IMR-90 (cell line): ENCODE results near the gene SERINC3. TPM values are rescaled to one million over a fixed set of nuclear protein-coding genes. Genes with fewer than 3 reads are reported as not detected.

Source experiments
- ATAC-seq: fragments of 200-7000 bp; cut with Tn5 transposase; 2 replicates; pipeline ENCODE4 v1.9.1; 2020; ENCODE audit warnings: low read depth, mild to moderate bottlenecking, moderate library complexity
- BruUV-seq: library from RNA; stranded (reverse); fragments of 400-500 nt; replicated peaks from 2 replicates; lab custom pipeline; 2021; lab: Mats Ljungman, UMichigan
- CTCF ChIA-PET: fragments of 300-600 bp; formaldehyde crosslinking; extraction: SDS; loops from one replicate; lab custom pipeline; 2021; ENCODE audit warnings: antibody characterized with exemption; lab: Yijun Ruan, JAX
- POLR2A ChIA-PET: fragments of 300-600 bp; sonication (Branson Sonifier 250); formaldehyde crosslinking; loops from one replicate; lab custom pipeline; 2022; ENCODE audit warnings: antibody characterized with exemption; ENCODE audit not compliant: unreplicated experiment; lab: Charles Lee
- DNase-seq: peaks from one replicate; pipeline ENCODE4 v3.0.0; 2013
- H2AFZ ChIP-seq: replicated peaks from 2 replicates; pipeline ENCODE3; 2013; ENCODE audit warnings: low read length, mild to moderate bottlenecking; ENCODE audit not compliant: poor library complexity
- H2AK5ac ChIP-seq: 2 replicates; pipeline ENCODE4 v1.6.1; 2013; ENCODE audit warnings: low read depth, low read length, inconsistent platforms
- H2AK9ac ChIP-seq: replicated peaks from 2 replicates; pipeline ENCODE3; 2013; ENCODE audit warnings: mild to moderate bottlenecking, low read depth, low read length, moderate library complexity; ENCODE audit not compliant: poor library complexity
- H2BK120ac ChIP-seq: 2 replicates; pipeline ENCODE4 v1.6.1; 2013; ENCODE audit warnings: low read depth, low read length, inconsistent platforms
- H2BK15ac ChIP-seq: 3 replicates; pipeline ENCODE4 v1.6.1; 2013; ENCODE audit warnings: low read depth, low read length, inconsistent platforms
- H2BK20ac ChIP-seq: 2 replicates; pipeline ENCODE4 v1.6.1; 2013; ENCODE audit warnings: low read depth, mild to moderate bottlenecking, inconsistent platforms, low read length, moderate library complexity
- H2BK5ac ChIP-seq: 2 replicates; pipeline ENCODE4 v1.6.1; 2013; ENCODE audit warnings: mild to moderate bottlenecking, low read depth, low read length, inconsistent platforms; ENCODE audit not compliant: poor library complexity, severe bottlenecking
- H3K14ac ChIP-seq: replicated peaks from 2 replicates; pipeline ENCODE4 v1.6.1; 2013; ENCODE audit warnings: low read depth, low read length, inconsistent platforms
- H3K18ac ChIP-seq: 2 replicates; pipeline ENCODE4 v1.6.1; 2013; ENCODE audit warnings: low read depth, low read length, control low read depth
- H3K23ac ChIP-seq: 2 replicates; pipeline ENCODE4 v1.6.1; 2013; ENCODE audit warnings: low read depth, low read length, inconsistent platforms
- H3K27ac ChIP-seq: 2 replicates; pipeline ENCODE4 v1.5.1; 2013; ENCODE audit warnings: mild to moderate bottlenecking, control low read depth, low read length; ENCODE audit not compliant: insufficient read depth
- H3K27me3 ChIP-seq: 2 replicates; pipeline ENCODE4 v1.6.1; 2013; ENCODE audit warnings: low read length; ENCODE audit not compliant: control insufficient read depth, insufficient read depth
- H3K36me3 ChIP-seq: 2 replicates; pipeline ENCODE4 v1.6.1; 2013; ENCODE audit warnings: low read length, mixed read lengths; ENCODE audit not compliant: control insufficient read depth, insufficient read depth
- H3K4ac ChIP-seq: 2 replicates; pipeline ENCODE4 v1.6.1; 2013; ENCODE audit warnings: low read depth, low read length, inconsistent platforms
- H3K4me1 ChIP-seq: 2 replicates; pipeline ENCODE4 v1.6.1; 2013; ENCODE audit warnings: low read length, mixed read lengths; ENCODE audit not compliant: control insufficient read depth, insufficient read depth
- H3K4me2 ChIP-seq: 2 replicates; pipeline ENCODE4 v1.6.1; 2013; ENCODE audit warnings: low read depth, mild to moderate bottlenecking, control low read depth, low read length, moderate library complexity
- H3K4me3 ChIP-seq: 2 replicates; pipeline ENCODE4 v1.5.1; 2013; ENCODE audit warnings: low read depth, mild to moderate bottlenecking, control low read depth, low read length, moderate library complexity; ENCODE audit not compliant: insufficient read depth
- H3K56ac ChIP-seq: 2 replicates; pipeline ENCODE4 v1.6.1; 2013; ENCODE audit warnings: low read length, inconsistent platforms; ENCODE audit not compliant: insufficient read depth; ENCODE audit errors: extremely low read depth
- H3K79me1 ChIP-seq, 2 experiments: 2 replicates each; pipeline ENCODE4 v1.6.1; 2013; ENCODE audit warnings: low read length in 2 of 2, inconsistent platforms in 1 of 2, low read depth in 1 of 2
- H3K9ac ChIP-seq: 2 replicates; pipeline ENCODE4 v1.6.1; 2013; ENCODE audit warnings: low read depth, low read length, control low read depth
- H3K9me1 ChIP-seq: 2 replicates; pipeline ENCODE4 v1.6.1; 2013; ENCODE audit warnings: low read length, inconsistent platforms; ENCODE audit not compliant: insufficient read depth
- H3K9me3 ChIP-seq: 2 replicates; pipeline ENCODE4 v1.6.1; 2013; ENCODE audit warnings: low read length; ENCODE audit not compliant: control insufficient read depth, insufficient read depth
- H4K20me1 ChIP-seq: 2 replicates; pipeline ENCODE4 v1.6.1; 2013; ENCODE audit warnings: low read length, inconsistent platforms; ENCODE audit not compliant: insufficient read depth
- H4K5ac ChIP-seq: 2 replicates; pipeline ENCODE4 v1.6.1; 2013; ENCODE audit warnings: mild to moderate bottlenecking, low read depth, low read length, control low read depth
- H4K8ac ChIP-seq, 2 experiments: 2 replicates each; pipeline ENCODE4 v1.6.1; 2013; ENCODE audit warnings: low read depth in 2 of 2, low read length in 2 of 2, control low read depth in 1 of 2, inconsistent platforms in 1 of 2
- H4K91ac ChIP-seq: 2 replicates; pipeline ENCODE4 v1.6.1; 2013; ENCODE audit warnings: low read depth, low read length, inconsistent platforms; ENCODE audit not compliant: insufficient read depth
- BHLHE40 ChIP-seq: fragments of 150-350 bp; IDR thresholded peaks from 2 replicates; pipeline ENCODE4 v1.6.1; 2016; ENCODE audit warnings: mild to moderate bottlenecking, low read depth, low read length
- CEBPB ChIP-seq: IDR thresholded peaks from 2 replicates; pipeline ENCODE4 v1.6.1; 2012; ENCODE audit warnings: low read depth, low read length, improper control_type of control experiment
- CHD1 ChIP-seq: IDR thresholded peaks from 2 replicates; pipeline ENCODE4 v1.6.1; 2012; ENCODE audit warnings: low read depth, low read length, improper control_type of control experiment
- CTCF ChIP-seq: conservative IDR thresholded peaks from 2 replicates; pipeline ENCODE4 v1.5.1; 2012; ENCODE audit warnings: mild to moderate bottlenecking, low read depth, low read length, improper control_type of control experiment
- ELK1 ChIP-seq: fragments of 150-350 bp; IDR thresholded peaks from 2 replicates; pipeline ENCODE4 v1.6.1; 2016; ENCODE audit warnings: low read depth, mild to moderate bottlenecking, low read length, moderate library complexity, borderline replicate concordance
- FOS ChIP-seq: fragments of 150-350 bp; IDR thresholded peaks from 2 replicates; pipeline ENCODE4 v1.6.1; 2016; ENCODE audit warnings: low read depth, low read length
- MAFK ChIP-seq: IDR thresholded peaks from 2 replicates; pipeline ENCODE4 v1.6.1; 2012; ENCODE audit warnings: low read depth, low read length, improper control_type of control experiment
- MAZ ChIP-seq: IDR thresholded peaks from 2 replicates; pipeline ENCODE4 v1.6.1; 2012; ENCODE audit warnings: low read depth, mild to moderate bottlenecking, low read length, improper control_type of control experiment, moderate library complexity, borderline replicate concordance
- MXI1 ChIP-seq: IDR thresholded peaks from 2 replicates; pipeline ENCODE4 v1.6.1; 2012; ENCODE audit warnings: low read depth, mild to moderate bottlenecking, low read length, moderate library complexity, borderline replicate concordance
- NFE2L2 ChIP-seq: fragments of 150-350 bp; IDR thresholded peaks from 2 replicates; pipeline ENCODE4 v1.6.1; 2016; ENCODE audit warnings: low read depth, mild to moderate bottlenecking, low read length
- POLR2A ChIP-seq: IDR thresholded peaks from 2 replicates; pipeline ENCODE4 v1.6.1; 2012; ENCODE audit warnings: mild to moderate bottlenecking, low read depth, low read length
- RAD21 ChIP-seq: IDR thresholded peaks from 2 replicates; pipeline ENCODE4 v1.6.1; 2012; ENCODE audit warnings: low read length, improper control_type of control experiment
- RCOR1 ChIP-seq: IDR thresholded peaks from 2 replicates; pipeline ENCODE4 v1.6.1; 2012; ENCODE audit warnings: mild to moderate bottlenecking, low read length, improper control_type of control experiment; ENCODE audit not compliant: insufficient replicate concordance
- USF2 ChIP-seq: fragments of 150-350 bp; IDR thresholded peaks from 2 replicates; pipeline ENCODE4 v1.6.1; 2017; ENCODE audit warnings: mild to moderate bottlenecking, antibody characterized with exemption, low read length, low read depth
- WGBS, 2 experiments: methylation state at CpG; one replicate each; pipeline versions ENCODE4 v1.1.5 to v1.1.7; 2013; ENCODE audit warnings: missing lambda C conversion rate in 2 of 2; ENCODE audit not compliant: insufficient read length in 1 of 2; ENCODE audit errors: extremely low coverage in 2 of 2; 5-methylcytosine and 5-hydroxymethylcytosine counted together
- dilution Hi-C: fragments of 300-500 bp; cut with HindIII; formaldehyde crosslinking; loops from one replicate; pipeline ENCODE4 v1.14.3; 2018; ENCODE audit warnings: low sequenced_read_pairs; ENCODE audit not compliant: unreplicated experiment
- in situ Hi-C: fragments of 300-500 bp; cut with MboI; formaldehyde crosslinking; loops from 3 replicates; pipeline ENCODE4 v1.14.3; 2019; ENCODE audit warnings: low sequenced_read_pairs, inconsistent platforms, mixed read lengths
- intact Hi-C: fragments of 100-400 bp; cut with micrococcal nuclease; formaldehyde crosslinking; loops from 2 replicates; pipeline ENCODE4 v1.10.0; 2022
- polyA plus RNA-seq, 3 experiments: library from polyadenylated mRNA; depleted of rRNA; stranded (reverse); fragments of >200 nt; gene quantifications; 2 replicates each; pipeline ENCODE4 v1.2.3, GENCODE V29; 2012; ENCODE audit warnings: low replicate concordance in 1 of 3
- total RNA-seq: library from RNA; depleted of rRNA; stranded (reverse); fragments of >200 nt; gene quantifications from 2 replicates; pipeline ENCODE4 v1.2.3, GENCODE V29; 2012

The SERINC3 gene
- total and polyA plus RNA-seq, 2 of the 4 experiments (the other 2 are of a cell fraction), result 101 to 132 TPM

GRCh38 chr20:44465001-44465560 lies 56.8 kb downstream of the SERINC3 start:
- CTCF ChIA-PET, result no interaction called here
- Histone ChIP-seq H4K91ac (no peak overlapping the region), H3K36me3 (no peaks in the 10 kb centered on the region), H2AFZ (no peak overlapping the region), H3K9me1 (no peaks in the 10 kb centered on the region), H3K79me1 (no peaks in the 10 kb centered on the region), H2BK15ac (no peak overlapping the region), H3K4me1 (no peaks in the 10 kb centered on the region), H3K9ac (no peak overlapping the region), H3K27ac (no peak overlapping the region), H3K14ac (no peak overlapping the region), H3K56ac (no peak overlapping the region), H3K9me3 (no peaks in the 10 kb centered on the region), H3K23ac (no peak overlapping the region), H3K18ac (no peak overlapping the region), H2BK20ac (no peak overlapping the region), H3K4me3 (no peak overlapping the region), H3K27me3 (peaks cover 30% of the 10 kb centered on the region), H4K20me1 (no peaks in the 10 kb centered on the region), H3K4ac (no peak overlapping the region), H2AK9ac (no peak overlapping the region), H4K5ac (no peak overlapping the region), H4K8ac (no peak overlapping the region), H2AK5ac (no peak overlapping the region), H3K4me2 (no peak overlapping the region), H2BK120ac (no peak overlapping the region), H2BK5ac (no peak overlapping the region)
- BruUV-seq, result no TSS peak
- ATAC-seq (no peak), DNase-seq (no peak)
- dilution Hi-C loops, result loop anchor here (10.0 kb wide), 1 partner anchor 70 kb away; no protein-coding TSS in a partner anchor
- no CpG with 5 or more reads among the region's 3 CpGs for WGBS, 2 experiments
- intact Hi-C loops, result no loop called here
- no peak for TF ChIP-seq RCOR1
- no peak for TF ChIP-seq BHLHE40
- no peak for TF ChIP-seq RAD21
- TF ChIP-seq POLR2A, result no peak
- no peak for TF ChIP-seq USF2
- TF ChIP-seq ELK1, result no peak
- TF ChIP-seq MAZ, result no peak
- TF ChIP-seq CHD1, result no peak
- no peak for TF ChIP-seq MAFK
- no peak for TF ChIP-seq NFE2L2
- no peak for TF ChIP-seq FOS
- TF ChIP-seq CEBPB, result no peak
- no peak for TF ChIP-seq CTCF
- no peak for TF ChIP-seq MXI1
- POLR2A ChIA-PET, result no interaction called here
- in situ Hi-C loops, result no loop called here
